A549 (cell line): ENCODE measurements around the gene ATP13A3.

Experiments used
- BHLHE40 ChIP-seq: IDR thresholded peaks from 2 replicates; pipeline ENCODE4 v1.6.1; 2012; ENCODE audit warnings: low read depth, low read length, inconsistent platforms
- FOXS1 ChIP-seq: fragments of 250-450 bp; sonication (Bioruptor Pico); IDR thresholded peaks from 2 replicates; pipeline ENCODE4 v1.5.0; 2020; ENCODE audit warnings: mild to moderate bottlenecking, moderate library complexity
- PHF8 ChIP-seq: fragments of 200-600 bp; sonication (generic); IDR thresholded peaks from 2 replicates; pipeline ENCODE4 v1.6.1; 2016; ENCODE audit warnings: low read depth, mild to moderate bottlenecking, antibody characterized with exemption, moderate library complexity, borderline replicate concordance
- POLR2A ChIP-seq: IDR thresholded peaks from 2 replicates; pipeline ENCODE4 v1.6.1; 2012; ENCODE audit warnings: mild to moderate bottlenecking, low read length
- RAD21 ChIP-seq, 2 experiments: fragments of >200 bp in 1 of 2; sonication (Bioruptor Twin) in 1 of 2; formaldehyde crosslinking in 1 of 2; IDR thresholded peaks in 1 of 2; conservative IDR thresholded peaks in 1 of 2; 2 replicates in 1 of 2; 3 replicates in 1 of 2; pipeline ENCODE4 v1.6.1; 2012 to 2018; ENCODE audit warnings: inconsistent platforms in 1 of 2
- SMC3 ChIP-seq: fragments of >200 bp; sonication (Bioruptor Twin); formaldehyde crosslinking; IDR thresholded peaks from 3 replicates; pipeline ENCODE4 v1.6.1; 2018; ENCODE audit warnings: inconsistent platforms
- TP53 ChIP-seq: fragments of 250-450 bp; sonication (Bioruptor Pico); IDR thresholded peaks from 2 replicates; pipeline ENCODE4 v1.5.0; 2021; ENCODE audit warnings: mild to moderate bottlenecking, moderate library complexity
- ZSCAN20 ChIP-seq: fragments of 250-450 bp; sonication (Bioruptor Pico); IDR thresholded peaks from 2 replicates; pipeline ENCODE4 v1.8.0; 2022; ENCODE audit warnings: mild to moderate bottlenecking, moderate library complexity
- TF ChIP-seq, protein P1 (sequence below): fragments of 200-600 bp; sonication (generic); IDR thresholded peaks from 2 replicates; pipeline ENCODE4 v1.6.1; 2016; ENCODE audit warnings: antibody characterized with exemption, mild to moderate bottlenecking, moderate library complexity
- TF ChIP-seq, protein P2 (sequence below): fragments of >200 bp; sonication (Bioruptor Twin); formaldehyde crosslinking; IDR thresholded peaks from 3 replicates; pipeline ENCODE4 v1.5.1; 2016
- TF ChIP-seq, protein P3 (sequence below): IDR thresholded peaks from 2 replicates; pipeline ENCODE4 v1.6.1; 2012

DNA sequence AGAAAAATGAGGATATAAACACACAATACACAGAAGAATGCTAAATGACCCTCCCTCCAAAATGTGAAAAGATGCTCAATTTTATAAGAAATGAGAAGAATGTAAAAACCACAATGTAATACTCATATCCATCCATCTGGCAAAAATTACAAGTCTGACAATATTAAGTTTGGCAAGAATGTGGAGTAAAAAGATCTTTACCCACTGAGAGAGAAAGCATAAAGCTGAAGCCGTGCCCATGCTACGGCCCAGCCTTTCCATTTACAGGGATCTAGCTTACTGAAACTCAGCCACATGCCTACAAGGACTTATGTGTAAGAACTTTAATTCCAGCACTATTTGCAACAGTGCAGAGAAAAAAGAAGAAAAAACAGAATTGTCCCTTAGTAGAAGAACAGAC, 42.9 kb downstream of the ATP13A3 start:
- TF ChIP-seq BHLHE40 (no peak), SMC3 (no peak), FOXS1 (no peak), TP53 (CRISPR knock-in tag) (no peak), PHF8 (no peak), ZSCAN20 (CRISPR knock-in tag) (no peak), RAD21 (conservative IDR thresholded peaks at IDR 0.05 in 1 of 2, IDR thresholded peaks at IDR 0.05 in 1 of 2) (no peak), POLR2A (no peak)
- TF ChIP-seq, protein P1, sequence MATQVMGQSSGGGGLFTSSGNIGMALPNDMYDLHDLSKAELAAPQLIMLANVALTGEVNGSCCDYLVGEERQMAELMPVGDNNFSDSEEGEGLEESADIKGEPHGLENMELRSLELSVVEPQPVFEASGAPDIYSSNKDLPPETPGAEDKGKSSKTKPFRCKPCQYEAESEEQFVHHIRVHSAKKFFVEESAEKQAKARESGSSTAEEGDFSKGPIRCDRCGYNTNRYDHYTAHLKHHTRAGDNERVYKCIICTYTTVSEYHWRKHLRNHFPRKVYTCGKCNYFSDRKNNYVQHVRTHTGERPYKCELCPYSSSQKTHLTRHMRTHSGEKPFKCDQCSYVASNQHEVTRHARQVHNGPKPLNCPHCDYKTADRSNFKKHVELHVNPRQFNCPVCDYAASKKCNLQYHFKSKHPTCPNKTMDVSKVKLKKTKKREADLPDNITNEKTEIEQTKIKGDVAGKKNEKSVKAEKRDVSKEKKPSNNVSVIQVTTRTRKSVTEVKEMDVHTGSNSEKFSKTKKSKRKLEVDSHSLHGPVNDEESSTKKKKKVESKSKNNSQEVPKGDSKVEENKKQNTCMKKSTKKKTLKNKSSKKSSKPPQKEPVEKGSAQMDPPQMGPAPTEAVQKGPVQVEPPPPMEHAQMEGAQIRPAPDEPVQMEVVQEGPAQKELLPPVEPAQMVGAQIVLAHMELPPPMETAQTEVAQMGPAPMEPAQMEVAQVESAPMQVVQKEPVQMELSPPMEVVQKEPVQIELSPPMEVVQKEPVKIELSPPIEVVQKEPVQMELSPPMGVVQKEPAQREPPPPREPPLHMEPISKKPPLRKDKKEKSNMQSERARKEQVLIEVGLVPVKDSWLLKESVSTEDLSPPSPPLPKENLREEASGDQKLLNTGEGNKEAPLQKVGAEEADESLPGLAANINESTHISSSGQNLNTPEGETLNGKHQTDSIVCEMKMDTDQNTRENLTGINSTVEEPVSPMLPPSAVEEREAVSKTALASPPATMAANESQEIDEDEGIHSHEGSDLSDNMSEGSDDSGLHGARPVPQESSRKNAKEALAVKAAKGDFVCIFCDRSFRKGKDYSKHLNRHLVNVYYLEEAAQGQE = no peak
- TF ChIP-seq, protein P2, sequence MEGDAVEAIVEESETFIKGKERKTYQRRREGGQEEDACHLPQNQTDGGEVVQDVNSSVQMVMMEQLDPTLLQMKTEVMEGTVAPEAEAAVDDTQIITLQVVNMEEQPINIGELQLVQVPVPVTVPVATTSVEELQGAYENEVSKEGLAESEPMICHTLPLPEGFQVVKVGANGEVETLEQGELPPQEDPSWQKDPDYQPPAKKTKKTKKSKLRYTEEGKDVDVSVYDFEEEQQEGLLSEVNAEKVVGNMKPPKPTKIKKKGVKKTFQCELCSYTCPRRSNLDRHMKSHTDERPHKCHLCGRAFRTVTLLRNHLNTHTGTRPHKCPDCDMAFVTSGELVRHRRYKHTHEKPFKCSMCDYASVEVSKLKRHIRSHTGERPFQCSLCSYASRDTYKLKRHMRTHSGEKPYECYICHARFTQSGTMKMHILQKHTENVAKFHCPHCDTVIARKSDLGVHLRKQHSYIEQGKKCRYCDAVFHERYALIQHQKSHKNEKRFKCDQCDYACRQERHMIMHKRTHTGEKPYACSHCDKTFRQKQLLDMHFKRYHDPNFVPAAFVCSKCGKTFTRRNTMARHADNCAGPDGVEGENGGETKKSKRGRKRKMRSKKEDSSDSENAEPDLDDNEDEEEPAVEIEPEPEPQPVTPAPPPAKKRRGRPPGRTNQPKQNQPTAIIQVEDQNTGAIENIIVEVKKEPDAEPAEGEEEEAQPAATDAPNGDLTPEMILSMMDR = no peak
- TF ChIP-seq, protein P3, sequence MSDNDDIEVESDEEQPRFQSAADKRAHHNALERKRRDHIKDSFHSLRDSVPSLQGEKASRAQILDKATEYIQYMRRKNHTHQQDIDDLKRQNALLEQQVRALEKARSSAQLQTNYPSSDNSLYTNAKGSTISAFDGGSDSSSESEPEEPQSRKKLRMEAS = no peak
